KOPT-K1 (cell line): ENCODE results near the gene MUC4.
"Not testable (repeated sequence)": the region's sequence is repeated elsewhere in the genome, so short reads cannot be mapped to it uniquely, and the experiment has no call there.

ENCODE experiments used
- H3K27ac ChIP-seq: fragments of 200-600 bp; sonication (generic); 2 replicates; pipeline ENCODE4 v1.5.1; 2016; ENCODE audit warnings: antibody characterized with exemption, mild to moderate bottlenecking, low read depth, low read length; ENCODE audit not compliant: poor library complexity, severe bottlenecking
- H3K36me3 ChIP-seq: fragments of 200-600 bp; sonication (generic); 2 replicates; pipeline ENCODE4 v1.5.1; 2017; ENCODE audit warnings: antibody characterized with exemption, mild to moderate bottlenecking, low read length, moderate library complexity; ENCODE audit not compliant: insufficient read depth
- H3K9me3 ChIP-seq: fragments of 200-600 bp; sonication (generic); 2 replicates; pipeline ENCODE4 v1.5.1; 2017; ENCODE audit warnings: antibody characterized with exemption, low read length, mild to moderate bottlenecking; ENCODE audit not compliant: insufficient read depth, poor library complexity, severe bottlenecking

The MUC4 gene

DNA sequence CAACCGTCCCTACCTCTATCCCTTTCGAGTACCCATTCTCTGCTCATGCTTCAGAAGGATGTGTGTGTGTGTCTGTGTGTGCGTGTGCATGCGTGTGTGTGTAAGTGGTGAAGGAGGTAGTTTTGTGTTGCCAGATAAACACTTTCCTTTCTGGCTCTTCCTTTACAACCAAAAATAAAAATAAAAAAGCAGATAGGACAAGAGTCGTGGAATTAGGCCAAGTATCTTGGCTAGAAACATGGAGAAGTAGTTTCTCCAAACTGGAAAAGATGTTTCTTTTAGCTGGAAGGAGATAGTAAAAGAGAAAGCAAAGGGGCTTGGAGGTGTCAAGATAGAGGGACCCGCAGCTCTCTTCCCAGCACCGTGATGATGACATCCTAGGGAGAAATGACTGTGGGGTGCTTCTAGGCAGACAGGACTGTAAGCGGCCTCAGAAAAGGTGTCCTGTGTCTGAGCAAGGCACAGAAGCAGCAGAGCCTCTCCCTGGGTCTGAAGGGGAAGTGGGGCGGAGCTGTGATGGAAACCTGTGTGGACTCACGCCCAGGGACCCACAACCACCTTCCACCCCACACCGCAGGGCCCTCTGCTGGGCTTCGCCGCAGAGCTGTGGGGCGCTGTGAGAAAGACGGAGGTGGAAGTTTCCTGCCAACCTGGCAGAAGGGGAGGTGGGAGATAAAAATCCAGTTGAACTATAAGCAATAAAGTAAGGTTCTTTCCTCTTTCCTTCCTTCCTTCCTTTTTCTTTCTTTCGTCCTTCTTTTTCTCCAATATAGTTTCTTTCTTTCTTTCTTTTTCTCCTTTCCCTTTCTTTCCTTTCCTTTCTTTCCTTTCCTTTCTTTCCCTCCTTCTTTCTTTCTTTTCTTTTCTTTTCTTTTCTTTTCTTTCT, 55.7 kb downstream of the MUC4 start:
- H3K27ac ChIP-seq: no peak overlapping the region
- H3K9me3 ChIP-seq: no peaks in the 10 kb centered on the region
- H3K36me3 ChIP-seq: peaks cover 7% of the 10 kb centered on the region; the same call in 1 of the 2 replicates

DNA sequence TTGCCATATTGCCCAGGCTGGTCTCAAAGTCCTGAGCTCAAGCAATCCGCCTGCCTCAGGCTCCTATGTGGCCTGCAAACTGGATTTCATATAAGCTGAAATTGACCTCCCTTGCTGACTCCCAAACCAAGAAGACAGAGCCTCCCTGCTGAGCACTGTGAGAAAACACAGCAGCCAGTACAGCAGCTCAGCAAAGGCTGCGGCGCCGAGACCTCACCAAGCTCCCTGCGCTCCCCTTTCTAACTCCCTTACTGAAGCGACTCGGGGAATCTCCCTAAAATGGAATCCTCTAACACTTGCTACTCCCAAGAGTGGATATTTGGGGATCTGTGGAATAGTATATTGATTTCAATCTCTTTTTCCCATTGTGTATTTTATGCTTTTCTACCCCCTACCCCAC, 56.3 kb downstream of the MUC4 start:
- no peak overlapping the region for H3K27ac ChIP-seq
- peaks cover 7% of the 10 kb centered on the region; the same call in 1 of the 2 replicates for H3K36me3 ChIP-seq
- H3K9me3 ChIP-seq: no peaks in the 10 kb centered on the region

DNA sequence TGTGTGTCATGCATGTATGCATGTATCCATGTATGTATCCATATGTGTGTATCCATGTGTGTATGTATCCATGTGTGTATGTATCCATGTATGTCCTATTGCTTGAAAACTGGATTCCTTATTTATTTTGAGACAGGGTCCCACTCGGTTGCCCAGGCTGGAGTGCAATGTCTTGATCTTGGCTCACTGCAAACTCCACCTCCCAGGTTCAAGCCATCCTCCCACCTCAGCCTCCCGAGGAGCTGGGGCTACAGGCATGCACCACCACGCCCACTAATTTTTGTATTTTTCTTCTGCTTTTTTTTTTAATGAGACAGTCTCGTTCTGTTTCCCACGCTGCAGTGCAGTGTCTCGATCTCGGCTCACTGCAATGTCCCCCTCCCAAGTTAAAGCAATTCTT, 56.8 kb downstream of the MUC4 start:
- Histone ChIP-seq H3K36me3 (peaks cover 7% of the 10 kb centered on the region; the same call in 1 of the 2 replicates), H3K9me3 (no peaks in the 10 kb centered on the region), H3K27ac (no peak overlapping the region)

DNA sequence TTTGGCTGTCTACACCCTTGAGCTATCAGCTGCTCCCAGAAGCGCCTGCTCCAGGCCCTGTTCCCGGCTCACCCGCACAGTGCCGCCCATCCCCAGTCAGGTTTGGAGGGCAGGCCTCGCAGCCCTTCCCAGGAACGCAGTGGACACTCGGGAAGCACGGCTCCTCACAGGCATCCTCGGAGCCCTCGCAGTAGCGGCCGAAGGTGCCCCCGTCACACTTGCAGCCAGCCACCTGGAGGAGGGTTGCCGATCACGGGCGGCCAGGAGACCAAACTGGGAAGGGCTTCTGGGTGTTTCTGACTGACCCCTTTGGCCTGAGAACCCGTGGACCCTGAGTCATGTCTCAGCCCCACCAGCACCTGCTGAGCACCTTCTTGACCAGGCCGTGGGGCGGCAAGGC, 57.6 kb downstream of the MUC4 start:
- H3K27ac ChIP-seq: peak overlapping the region; percentile 63
- H3K9me3 ChIP-seq: no peaks in the 10 kb centered on the region
- peaks cover 4% of the 10 kb centered on the region; the same call in 1 of the 2 replicates for H3K36me3 ChIP-seq

DNA sequence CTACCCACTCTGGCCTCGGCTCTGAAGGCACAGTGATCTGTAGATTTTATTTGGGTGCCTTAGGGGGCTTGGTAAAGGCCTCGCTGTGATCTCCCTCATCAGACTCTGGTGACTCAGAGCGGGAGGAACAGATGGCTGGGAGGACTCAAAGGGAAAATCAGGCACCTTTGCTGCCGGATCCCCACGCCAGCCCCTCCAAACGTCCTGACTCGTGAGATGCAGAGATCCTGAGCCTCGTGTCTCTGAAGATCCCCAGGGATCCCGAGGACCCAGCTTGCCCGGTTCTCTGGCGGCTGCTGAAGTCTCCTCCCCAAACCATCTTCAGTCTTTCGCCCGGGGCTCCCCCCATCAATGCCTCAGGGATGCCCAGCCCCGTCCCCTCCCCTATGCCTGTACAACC, 58.1 kb downstream of the MUC4 start:
- H3K27ac ChIP-seq: peak overlapping the region; percentile 63
- H3K36me3 ChIP-seq: no peaks in the 10 kb centered on the region; the same call in 1 of the 2 replicates
- H3K9me3 ChIP-seq: no peaks in the 10 kb centered on the region

DNA sequence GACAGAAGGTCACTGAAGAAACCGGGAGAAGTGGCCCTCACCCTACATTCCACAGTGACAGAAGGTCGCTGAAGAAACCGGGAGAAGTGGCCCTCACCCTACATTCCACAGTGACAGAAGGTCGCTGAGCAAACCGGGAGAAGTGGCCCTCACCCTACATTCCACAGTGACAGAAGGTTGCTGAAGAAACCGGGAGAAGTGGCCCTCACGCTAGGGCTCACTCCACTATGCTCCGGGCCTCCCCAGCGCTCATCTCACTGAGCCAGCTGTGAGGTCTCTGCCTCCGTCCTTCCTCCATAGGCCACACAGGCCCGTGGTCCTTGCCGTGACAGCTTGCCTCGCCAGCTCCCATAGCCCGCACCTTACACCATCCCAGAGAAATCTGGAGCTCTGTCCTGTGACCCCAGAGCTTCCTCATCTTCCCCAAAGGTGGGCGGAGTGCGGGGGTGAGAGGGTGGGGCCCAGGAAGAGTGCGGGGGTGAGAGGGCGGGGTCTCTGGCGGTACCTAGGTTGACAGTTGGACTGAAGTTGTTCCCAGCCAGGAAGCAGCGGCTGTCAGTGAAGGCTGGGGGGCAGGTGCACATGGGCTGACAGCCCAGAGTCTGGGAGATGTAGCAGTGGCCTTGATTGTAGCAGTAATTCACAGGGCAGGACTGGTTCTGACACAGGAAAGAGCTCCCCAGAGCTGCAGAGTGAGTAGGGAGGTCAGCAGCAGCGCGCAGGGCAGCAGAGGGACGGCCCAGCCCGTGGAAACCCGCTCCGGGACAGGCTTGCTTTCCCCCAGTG, 59.0 kb downstream of the MUC4 start:
- Histone ChIP-seq H3K9me3 (no peaks in the 10 kb centered on the region), H3K27ac (peak overlapping the region; percentile 63), H3K36me3 (no peaks in the 10 kb centered on the region; the same call in 1 of the 2 replicates)

DNA sequence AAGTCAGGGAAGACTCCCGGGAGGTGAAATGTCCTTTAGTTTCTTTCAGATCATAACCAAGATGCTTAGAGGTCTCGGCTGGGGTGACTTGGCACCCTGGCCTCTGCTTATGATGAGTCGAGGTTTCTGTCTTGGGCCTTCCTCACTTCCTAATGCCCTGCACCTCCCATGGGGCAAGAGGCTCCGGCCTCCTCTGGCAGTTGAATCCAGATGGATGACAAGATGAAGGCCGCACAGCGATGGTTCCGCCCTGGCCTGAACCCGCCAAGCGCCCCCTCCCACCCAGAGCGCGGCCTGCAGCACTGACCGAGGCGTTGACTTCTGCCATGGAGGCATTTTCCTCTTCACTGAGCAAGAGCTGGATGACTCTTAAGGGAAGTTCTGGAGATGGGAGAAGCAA, 59.7 kb downstream of the MUC4 start:
- Histone ChIP-seq H3K27ac (peak overlapping the region; percentile 63), H3K36me3 (no peaks in the 10 kb centered on the region; the same call in 1 of the 2 replicates), H3K9me3 (no peaks in the 10 kb centered on the region)

DNA sequence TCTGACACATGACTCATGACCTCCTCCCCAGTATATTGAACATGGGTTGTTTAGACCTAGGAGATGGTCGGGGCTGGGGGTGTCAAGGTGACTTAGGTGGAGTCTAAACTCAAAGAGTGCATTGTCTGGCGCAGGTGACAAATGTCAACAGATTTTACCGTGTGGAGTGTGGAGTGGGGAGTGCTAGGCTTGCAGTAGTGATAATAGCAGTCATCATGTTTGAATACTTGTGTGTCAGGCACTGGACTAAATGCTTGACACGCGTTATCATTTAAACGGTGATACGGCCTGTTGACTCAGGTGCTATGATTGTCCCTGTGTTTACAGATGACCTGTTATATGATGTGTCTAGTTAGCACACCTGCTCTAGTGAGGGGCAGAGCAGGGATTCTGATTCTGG, 60.2 kb downstream of the MUC4 start:
- no peak overlapping the region for H3K27ac ChIP-seq

DNA sequence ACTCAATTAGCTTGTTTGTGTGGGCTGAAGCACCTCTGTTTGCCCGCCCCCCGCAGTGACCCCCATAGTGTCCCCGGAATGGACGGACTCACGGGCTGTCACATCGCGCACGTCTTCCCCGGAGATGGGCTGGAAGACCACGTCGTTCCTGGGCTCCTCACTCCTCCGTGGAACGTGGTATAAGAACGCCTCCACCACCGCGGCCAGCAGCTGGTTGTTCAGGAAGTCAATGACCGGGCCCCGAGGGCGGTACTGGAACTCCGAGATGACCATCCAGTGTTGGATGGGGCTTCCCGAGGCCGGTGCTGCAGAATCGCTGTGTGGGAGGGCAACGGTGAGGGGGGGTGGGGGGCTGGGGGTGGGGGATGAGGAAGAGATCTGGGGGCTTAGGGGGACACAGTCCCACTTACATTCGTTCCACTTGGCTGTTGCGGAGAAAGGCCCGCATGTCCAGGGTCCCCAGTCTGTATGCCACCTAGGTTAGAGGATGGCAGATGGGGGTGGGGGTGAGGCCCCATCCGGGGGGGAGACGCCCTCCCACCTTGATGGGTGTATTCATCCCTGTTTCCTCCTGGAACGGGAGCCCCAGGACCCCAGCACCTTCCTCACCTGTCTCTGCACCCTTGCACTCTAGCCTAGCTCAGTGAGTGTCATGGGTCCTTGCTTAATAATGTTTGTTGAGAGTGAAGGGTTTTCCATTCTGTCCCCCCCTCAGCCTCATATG, 60.8 kb downstream of the MUC4 start:
- Histone ChIP-seq H3K27ac (no peak overlapping the region), H3K9me3 (no peaks in the 10 kb centered on the region)

More for the DNA sequence above, 60.2 kb downstream of the MUC4 start:
- H3K36me3 ChIP-seq: no peaks in the 10 kb centered on the region; the same call in 1 of the 2 replicates
- no peaks in the 10 kb centered on the region for H3K9me3 ChIP-seq

DNA sequence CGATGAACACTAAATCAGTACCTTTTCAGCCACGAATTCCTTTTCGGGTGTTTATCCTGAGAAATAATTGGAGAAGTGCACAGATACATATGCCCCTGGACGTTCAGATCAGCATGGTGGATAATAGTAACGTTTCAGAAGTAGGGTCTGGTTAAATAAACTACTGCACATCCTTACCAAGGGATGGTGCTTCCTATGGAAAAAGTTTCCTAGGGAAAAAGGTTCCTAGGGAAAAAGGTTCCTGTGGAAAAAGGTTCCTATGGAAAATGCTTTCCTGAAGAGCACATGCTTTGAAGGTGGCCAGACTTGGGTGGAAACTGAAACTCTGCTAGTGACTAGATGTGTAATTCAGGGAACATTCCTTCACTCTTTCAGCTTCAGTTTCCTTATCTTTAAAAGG, 62.6 kb downstream of the MUC4 start:
- H3K36me3 ChIP-seq, H3K27ac ChIP-seq, H3K9me3 ChIP-seq: not testable (repeated sequence)

More for the DNA sequence above, 60.8 kb downstream of the MUC4 start:
- H3K36me3 ChIP-seq: no peaks in the 10 kb centered on the region; the same call in 1 of the 2 replicates

DNA sequence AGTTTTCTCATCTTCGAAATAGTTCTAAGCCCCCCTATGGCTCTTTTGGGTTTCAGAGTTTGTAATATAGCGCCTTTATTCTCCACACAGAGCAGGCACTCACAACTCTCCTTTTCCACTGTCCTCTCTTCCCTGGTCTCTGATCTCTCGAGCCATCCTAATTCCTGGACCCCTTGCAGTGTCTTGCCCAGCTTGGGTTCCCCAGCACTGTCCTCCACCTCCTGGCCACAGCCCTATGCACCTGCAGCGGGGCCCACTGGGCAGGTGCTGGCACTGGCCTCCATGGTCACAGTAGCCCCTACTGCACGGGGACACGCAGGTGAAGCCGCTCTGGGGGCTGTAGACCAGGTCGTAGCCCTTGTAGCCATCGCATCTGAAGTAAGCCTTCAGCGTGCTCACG, 63.1 kb downstream of the MUC4 start:
- no peaks in the 10 kb centered on the region for H3K9me3 ChIP-seq
- no peak overlapping the region for H3K27ac ChIP-seq
- H3K36me3 ChIP-seq: no peaks in the 10 kb centered on the region; the same call in 1 of the 2 replicates

DNA sequence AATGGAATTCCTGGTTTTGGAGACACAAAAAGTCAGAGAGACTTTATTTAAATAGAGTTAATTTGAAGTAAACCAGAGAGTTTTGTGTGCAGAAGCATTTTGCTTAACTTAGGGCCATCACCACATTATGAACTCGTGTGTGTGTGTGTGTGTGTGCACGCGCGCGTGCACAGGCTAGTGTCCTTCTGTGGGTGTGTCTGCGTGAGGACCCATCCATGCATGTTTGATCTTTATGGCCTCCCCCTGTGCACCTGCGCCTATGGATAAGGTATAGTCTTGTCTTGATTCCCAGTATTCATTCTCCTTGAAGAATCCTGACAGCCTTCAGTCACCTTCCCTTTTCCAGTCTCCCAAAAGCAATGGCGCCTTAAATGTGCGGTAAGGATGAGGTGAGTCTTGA, 65.0 kb downstream of the MUC4 start:
- Histone ChIP-seq H3K36me3 (no peaks in the 10 kb centered on the region; the same call in 1 of the 2 replicates), H3K27ac (no peak overlapping the region)

DNA sequence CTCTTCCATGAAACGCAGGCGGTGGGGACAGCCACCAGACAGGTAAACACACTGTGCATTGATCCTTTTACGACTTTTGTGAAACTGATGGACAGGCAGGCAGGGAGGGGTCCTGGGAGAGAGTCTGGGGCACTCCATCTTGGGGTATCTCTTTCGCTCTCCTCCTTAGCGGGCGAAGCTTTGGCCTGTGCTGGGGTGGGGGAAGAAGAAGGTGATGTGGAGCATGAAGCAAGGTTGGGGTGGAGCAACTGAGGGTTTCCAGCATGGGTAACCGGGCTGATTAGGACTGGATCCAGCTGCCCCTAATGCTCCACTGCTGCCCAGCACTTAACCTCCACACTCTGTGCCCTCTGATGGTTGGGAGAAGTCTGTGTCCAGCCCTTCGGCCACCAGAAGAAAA, 65.4 kb downstream of the MUC4 start:
- H3K36me3 ChIP-seq: no peaks in the 10 kb centered on the region; the same call in 1 of the 2 replicates
- H3K9me3 ChIP-seq: no peaks in the 10 kb centered on the region
- no peak overlapping the region for H3K27ac ChIP-seq

More for the DNA sequence above, 65.0 kb downstream of the MUC4 start:
- H3K9me3 ChIP-seq: no peaks in the 10 kb centered on the region

DNA sequence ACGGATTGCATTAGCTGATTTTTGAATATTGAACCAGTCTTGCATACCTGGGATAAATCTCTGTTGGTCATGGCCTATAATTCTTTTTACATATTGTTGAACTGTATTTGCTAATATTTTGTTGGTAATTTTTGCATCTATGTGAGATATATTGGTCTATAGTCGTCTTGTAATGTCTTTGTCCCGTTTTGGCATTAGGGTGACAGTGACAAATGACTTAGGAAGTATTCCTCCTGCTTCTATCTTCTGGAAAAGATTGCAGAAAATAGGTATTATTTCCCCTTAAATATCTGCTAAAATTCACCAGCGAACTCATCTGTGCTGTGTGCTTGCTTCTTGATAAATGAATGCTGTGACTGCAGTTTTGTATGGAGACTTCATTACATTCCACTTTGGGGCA, 67.3 kb downstream of the MUC4 start:
- no peaks in the 10 kb centered on the region for H3K9me3 ChIP-seq
- no peaks in the 10 kb centered on the region; the same call in 1 of the 2 replicates for H3K36me3 ChIP-seq
- no peak overlapping the region for H3K27ac ChIP-seq
